Activated gamma-delta T cell (primary cell): ENCODE results near the gene SMAD2.
"Not testable (repeated sequence)": the region's sequence is repeated elsewhere in the genome, so short reads cannot be mapped to it uniquely, and the experiment has no call there.

Source experiments
- DNase-seq: peaks from one replicate; lab custom pipeline; 2025; lab: John Stamatoyannopoulos, UW
- total RNA-seq, 2 donors: gene quantifications; one replicate each; lab custom pipeline; 2026; lab: John Stamatoyannopoulos, UW

The SMAD2 gene
- total RNA-seq, result 202 to 262 reads per million in 2 donors

DNA sequence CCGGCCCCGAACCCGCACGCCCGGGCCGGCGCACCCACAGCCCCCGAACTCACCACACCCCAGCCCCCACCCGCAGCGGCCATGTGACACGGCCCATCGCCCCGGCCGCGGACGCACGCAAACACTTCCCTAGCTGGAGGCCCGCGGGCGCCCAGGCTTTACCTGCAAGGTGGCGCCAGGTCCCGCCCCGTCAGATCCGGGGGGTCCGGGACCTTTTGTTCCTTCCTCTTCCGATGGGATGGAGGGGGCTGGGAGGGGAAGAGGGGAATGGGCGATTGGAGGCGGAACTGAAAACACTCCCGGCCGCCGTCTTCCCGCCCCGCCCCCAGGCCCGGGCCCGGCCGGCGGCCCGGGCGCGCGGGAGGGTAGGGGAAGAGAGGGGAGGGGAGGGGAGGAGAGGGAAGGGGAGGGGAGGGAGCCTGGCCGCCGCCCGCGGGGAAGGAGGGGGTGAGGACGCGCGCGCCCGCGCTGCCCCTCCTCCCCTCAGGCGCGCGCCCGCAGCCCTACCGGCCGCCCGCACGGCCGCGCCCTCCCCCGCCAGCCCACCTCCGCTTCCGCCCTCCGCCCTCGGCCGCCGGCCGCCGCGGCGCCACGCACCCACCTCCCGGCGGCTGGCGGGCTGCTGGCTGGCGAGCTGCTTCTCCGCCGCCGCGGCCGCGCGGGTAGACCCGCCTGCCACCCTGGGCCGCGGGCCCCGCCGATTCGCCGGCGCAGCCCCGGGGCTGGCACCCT, at the start of gene SMAD2:
TSS of gene SMAD2 (minus strand) at position 461 of the 732 bp plus-strand sequence. CDS start 33,903 bp downstream, outside the sequence.
- peak; percentile 64 for DNase-seq

DNA sequence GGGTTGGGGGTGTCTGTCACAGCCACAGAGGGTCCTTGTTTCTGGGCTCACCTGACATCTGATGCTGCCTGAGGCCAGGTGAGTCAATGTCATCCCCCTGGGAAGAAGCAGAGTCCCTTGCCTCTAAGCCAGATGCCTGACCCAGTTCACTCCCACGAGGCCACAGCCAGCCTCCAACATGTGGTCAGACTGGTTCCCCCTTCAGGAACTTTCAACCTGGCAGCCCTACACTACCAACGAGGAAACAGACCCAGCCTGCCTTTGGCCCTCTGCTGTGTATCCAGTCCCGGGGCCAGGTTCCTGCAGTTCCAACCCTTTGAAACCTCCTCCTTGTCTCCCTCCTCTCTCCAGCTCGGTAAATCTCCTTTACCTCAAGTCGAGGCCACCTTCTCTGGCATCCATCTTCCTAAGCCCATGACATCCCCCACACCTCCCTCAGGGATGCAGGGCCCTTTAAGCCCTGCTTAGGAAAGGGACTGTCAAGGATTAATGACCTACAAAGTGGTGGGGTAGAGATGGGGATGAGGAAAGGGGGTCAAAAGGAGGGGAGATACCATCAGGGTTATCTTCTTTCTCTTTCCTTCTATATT, 49.2 kb upstream of the SMAD2 start:
- DNase-seq, result no peak

DNA sequence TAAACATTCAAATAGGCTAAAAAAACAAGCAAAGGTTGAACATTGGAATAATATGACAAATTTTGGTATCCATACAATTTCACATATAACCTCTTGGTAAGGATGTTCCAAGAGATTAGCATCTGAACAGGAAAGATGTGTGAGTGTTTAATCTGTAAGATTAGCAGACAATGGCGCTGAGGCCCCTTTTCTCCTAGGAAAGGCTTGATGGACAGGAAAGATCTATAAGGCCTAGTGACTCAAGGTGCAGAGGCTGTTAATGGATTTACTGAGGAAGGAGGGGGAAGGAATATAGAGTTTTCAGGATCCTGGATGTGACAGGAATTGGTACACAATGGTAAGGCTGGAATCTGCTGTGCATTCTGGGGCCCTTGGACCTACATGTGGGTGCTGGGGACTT, 48.1 kb upstream of the SMAD2 start:
- no peak for DNase-seq

DNA sequence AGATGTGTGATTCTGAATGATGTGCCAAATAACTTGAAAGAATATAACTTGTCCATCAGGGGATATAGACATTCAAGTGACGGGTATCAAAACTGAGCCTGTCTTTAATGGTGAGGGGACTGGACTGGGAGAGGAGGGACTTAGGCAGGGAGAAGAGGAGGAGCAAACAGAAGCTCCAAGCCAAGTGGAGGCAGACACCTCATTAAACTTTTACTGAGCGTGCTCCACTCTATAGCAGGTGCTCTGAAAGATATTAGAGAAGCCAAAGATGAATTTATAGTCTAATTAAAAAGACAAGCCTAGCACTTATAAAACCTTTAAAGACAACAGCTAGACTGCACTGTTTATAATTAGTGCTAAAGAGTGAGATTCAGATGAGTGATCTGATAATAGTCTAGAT, 47.7 kb upstream of the SMAD2 start:
- no peak for DNase-seq

DNA sequence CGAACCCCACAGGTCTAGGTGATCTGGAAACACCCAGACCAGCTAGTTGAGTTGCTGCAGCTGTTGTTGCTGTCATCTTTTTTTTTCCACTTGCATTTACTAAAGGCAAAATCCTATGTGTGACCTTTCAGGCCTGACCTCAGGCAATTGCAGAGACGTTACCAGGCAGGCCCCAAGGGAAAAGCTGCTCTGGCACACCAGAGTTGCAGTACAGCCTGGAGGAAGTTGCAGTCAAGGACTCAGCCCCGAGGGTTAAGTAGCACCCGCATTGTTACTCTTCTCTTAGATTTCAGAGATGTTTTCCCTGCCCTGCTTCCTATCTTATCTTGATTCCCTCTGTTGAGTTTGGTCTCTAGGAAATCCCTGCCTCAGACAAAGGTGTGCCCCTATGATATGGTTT, 45.2 kb upstream of the SMAD2 start:
- DNase-seq, result no peak

DNA sequence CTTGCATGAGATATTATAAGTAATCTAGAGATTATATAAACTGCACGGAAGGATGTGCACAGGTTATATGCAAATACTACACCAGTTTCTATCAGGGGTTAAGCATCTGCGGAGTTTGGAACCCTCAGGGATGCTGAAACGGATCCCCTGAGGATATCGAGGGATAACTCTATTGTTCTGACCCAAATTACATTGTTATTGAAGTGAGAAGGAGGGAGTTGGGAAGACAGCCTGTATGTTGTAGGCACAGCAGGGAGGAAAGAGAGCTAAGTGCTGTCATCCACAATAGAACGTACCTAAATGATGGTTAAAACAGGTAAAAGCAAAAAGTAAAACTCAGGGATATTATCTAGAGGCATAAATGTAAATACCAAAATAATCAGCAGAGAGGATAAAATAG, 44.6 kb upstream of the SMAD2 start:
- no peak for DNase-seq

DNA sequence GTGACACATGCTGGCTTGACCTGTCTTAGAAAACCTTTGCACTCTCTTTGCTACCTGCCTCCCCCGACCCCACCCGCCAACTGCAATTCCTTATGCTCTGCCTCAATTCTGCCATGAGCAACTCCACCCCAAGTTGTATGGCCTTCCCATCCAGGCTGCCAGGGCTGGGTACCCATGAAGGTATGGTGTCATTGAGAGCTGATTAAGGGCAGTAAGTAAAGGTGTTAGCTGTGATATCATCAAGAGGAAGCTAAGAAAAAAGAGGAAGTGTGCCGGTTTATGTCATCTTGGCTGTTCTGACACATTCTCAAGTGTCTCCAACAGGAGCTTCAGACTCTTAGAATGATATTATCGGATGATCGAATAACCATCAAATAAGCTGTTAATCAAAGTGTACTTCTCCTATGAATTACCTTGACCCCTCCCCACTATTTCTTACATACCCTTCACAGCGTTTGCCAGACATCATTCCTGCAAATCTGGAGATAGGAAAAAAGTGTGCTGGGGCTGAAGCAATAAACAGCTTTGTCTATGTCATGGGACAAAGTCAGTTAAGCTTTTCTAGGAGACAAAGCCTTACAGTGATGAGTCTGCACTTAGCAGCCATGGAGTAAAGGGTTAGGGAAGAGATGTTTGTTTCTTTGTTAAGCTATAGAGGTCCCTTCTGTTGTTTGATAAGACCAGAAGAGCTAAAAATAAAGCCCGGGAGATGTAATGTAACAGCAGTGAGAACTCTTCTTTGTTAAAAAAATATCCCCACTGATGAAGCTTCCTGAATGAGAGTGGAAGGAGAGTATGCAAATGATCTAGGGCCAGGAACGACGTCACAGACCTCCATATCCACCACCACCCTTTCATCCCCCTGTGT, 40.4 kb upstream of the SMAD2 start:
- DNase-seq, result no peak

DNA sequence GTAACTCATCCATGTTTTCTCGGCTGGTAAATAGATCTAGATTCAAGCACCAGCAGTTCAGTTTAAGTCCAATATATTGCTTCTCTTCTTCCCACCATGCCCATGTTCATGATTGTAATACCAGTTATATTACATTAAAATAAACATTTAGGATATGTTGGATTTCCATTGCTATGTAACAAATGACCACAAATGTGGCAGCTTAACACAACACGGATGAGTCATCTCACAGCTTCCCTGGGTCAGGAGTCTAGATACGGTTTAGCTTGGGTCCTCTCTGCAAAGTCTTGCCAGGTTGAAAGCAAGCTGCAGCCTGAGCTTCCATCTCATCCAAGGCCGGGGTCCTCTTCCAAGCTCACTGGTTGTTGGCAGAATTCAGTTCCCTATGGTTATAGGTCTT, 39.4 kb upstream of the SMAD2 start:
- DNase-seq, result no peak

DNA sequence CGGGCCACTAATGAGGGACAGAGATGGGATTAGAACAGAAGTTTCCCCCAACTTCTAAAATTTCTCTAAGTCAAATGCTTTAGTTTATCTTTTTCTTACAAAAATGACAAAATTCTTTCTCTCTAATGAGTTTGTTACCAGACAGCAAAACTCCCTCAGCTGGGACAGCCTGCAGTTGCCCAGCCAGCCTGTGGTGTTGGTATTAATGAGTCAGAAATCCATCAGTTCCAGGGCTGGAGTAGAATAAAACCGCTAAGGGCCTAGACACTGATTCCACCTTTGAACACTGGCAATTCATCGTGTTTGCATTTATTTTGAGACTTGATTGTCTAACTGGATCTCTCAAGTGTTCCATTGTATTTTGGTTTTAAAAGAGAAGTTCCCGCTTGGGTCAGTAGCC, 38.3 kb upstream of the SMAD2 start:
- DNase-seq, result no peak

DNA sequence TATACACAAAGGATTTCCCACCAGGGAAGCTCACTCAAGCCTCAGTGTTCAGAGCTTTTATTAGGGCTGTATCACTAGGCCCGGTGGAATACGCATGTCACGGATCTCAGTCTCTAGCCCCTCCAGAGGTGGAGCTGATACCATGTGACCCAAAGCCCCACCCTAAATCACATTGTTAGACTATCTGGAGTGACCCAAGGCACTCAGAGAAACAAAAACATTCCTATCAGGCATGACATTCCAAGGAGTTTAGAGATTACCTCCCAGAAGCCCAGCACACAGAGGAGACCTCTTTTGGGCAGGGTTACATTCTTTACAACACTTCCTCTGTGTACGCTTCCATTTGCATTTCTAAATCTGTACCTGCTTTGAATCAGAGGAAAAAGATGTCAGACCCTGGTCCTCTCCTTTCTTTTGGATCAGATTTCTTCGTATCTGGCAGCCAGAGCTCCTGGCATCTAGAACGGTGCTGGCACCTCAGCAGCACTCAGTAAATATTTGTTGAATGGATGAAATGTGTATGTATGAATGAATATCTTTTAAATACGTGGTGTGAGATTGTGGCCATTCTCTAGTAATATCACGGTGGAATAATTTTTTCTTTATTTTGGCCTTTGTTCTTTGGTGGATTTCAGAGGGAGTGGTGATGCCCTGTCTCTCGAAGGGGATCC, 37.7 kb upstream of the SMAD2 start:
- no peak for DNase-seq

DNA sequence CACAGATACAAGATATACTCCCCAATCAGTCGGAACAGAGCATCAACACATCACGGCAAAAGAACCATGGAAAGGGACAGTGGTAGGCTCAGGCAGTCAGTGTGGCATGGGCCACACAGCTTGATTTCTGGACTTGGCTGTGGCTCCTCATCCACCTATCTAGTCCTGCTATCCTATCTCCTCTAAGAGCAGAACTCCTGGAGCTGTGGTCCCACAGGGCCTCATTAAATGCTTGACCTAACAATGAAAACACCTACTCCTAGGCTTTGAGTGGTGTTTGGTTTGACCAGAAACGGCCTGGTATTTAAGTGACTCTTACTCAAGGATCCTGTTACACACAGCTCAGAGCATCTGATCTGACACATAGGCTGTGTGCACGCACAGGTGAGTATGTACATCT, 33.6 kb upstream of the SMAD2 start:
- no peak for DNase-seq

DNA sequence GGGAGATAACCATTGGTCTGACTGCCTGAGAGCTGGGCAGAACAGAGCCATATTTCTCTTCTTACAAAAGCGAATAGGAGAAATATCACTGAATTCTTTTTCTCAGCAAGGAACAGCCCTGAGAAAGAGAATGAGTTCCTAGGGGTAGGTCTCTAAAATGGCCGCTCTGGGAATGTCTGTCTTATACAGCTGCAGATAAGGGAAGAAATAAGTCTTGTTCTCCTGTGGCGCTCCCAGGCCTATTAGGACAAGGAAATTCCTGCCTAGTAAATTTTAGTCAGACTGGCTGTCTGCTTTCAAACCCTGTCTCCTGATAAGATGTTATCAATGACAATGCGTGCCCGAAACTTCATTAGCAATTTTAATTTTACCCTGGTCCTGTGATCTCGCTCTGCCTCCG, 30.5 kb upstream of the SMAD2 start:
- not testable (repeated sequence) for DNase-seq

DNA sequence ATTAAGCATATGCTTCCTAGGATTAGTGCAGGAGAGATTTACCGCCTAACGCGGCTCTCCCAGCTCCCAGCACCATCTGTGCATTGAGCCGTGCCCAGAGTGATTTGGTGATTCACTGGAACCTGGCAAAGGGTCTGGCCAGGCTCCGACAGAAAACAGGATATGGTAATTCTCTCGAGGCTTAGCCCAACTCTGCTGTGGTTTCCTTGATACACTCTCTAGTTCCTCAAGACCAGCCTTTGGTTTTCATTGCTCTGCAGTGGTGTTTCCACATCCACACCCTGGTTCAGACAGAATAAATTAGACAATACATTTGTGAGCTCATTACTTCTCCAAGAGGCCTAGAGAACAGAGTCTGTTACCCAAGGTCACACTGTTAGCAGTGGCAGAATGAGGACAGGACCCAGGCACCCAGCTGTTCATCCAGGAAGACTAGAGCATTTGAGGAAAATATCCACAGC, 23.0 kb upstream of the SMAD2 start:
- no peak for DNase-seq

DNA sequence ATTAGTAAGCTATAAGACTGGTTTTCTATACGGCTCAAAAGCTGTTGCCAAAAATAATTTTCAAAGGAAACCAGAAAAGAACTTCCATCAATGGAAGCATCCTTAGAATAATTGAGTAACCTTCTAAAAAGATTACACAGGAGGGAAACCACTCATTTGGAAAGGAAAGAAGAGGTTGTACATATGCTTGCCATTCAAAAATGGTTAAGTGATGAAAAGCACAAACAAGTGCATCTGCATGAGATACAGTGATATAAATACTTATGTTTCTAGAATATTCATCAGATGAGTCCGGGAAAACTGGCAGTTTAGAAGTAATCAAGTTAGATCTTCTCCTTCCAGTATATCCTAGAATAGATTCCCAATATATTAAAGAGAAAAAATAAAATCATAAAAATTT, 20.1 kb upstream of the SMAD2 start:
- DNase-seq, result no peak

DNA sequence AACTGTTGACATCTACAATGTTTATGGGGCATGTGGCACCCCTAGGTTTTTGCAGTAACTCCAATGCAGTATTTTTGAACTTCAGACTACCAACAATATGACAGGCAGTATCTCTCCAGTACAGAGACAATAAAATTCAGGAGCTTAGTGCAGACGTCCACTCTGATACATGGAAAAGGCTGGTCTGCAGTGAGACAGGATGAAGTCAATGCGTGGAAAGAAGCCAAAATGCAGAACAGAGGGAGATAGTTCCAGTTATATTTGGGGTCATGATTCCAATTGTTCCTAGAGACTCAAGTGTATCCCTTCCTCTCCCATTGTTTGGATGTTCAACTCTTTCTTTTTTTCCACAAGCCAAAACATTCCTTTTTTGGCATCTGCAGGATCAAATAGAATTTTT, 18.7 kb upstream of the SMAD2 start:
- DNase-seq, result no peak

DNA sequence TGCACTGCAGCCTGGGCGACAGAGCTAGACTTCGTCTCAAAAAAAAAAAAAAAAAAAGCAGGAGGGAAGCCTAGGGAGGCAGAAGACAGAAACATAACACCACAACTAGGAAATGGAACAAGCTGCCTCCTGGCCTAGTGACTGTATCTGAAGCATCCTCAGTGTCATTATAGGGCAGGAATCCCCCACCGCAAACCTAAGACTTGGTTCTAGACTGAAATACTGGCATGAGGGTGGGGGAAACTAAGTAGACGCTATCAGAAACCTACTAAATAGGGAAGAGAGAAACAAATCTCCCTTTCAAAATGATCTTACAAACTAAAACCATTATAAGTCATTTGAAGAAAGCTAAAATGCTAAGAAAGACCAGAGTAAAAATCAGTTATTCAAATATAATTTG, 16.4 kb upstream of the SMAD2 start:
- DNase-seq, result no peak

DNA sequence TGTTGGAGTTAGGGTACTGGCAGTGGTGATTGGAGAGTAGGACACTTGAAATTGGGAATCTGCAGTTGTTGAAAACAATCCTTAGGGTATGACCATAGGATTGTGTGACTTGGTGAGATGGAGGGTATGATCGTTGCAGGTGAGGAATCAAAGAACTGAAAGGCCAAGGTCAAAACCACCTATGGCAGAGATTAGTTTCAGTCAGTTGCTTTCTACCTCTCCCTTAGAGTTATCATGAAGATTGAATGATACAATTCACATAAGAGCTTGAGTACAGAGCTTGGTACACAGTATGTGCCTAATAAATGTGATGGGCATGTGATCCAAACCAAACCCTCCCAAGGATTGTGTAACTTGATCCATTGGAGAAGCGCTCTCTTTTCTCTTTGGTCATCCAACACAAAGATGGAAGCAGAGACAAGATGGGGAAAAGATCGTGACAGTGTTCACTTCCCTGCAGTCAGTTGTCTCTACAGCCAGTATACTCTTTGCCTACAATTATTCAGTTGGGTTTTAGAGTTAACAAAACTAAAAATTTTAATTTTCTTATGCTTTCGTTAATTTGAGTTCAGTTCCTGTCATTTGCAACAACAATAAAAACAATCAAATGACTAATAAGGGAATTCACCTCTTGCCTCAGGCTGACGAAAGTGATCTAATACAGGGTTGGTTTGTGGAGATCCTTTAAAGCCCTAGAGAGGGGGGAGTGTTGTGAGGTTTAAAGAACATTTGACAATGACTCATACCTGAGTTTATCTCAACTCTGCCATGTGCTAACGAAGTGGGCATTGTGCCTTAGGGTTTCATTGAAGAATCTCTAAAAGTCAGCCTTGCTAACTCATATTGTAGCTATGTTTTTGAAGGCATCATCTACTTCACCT, 14.8 kb upstream of the SMAD2 start:
- no peak for DNase-seq

DNA sequence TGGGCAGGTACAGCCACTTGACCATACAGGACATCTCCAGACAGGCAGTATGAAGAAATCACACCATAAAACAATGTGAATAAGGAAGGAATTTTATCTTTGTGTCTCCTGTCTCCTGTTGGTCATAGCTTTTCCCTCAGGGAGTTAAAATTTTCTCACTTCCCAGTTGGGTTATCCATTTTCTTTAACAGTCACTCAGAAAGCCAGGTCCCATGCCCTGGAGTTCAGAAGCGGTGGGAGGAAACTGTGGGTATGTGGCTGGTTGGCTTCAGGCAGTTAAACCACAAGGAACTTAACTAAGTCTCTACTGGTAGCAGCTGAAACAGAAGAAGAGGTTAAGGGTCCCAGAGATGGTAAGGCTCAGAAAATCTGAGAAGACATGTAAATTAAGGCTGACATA, 6.5 kb upstream of the SMAD2 start:
- DNase-seq, result no peak

DNA sequence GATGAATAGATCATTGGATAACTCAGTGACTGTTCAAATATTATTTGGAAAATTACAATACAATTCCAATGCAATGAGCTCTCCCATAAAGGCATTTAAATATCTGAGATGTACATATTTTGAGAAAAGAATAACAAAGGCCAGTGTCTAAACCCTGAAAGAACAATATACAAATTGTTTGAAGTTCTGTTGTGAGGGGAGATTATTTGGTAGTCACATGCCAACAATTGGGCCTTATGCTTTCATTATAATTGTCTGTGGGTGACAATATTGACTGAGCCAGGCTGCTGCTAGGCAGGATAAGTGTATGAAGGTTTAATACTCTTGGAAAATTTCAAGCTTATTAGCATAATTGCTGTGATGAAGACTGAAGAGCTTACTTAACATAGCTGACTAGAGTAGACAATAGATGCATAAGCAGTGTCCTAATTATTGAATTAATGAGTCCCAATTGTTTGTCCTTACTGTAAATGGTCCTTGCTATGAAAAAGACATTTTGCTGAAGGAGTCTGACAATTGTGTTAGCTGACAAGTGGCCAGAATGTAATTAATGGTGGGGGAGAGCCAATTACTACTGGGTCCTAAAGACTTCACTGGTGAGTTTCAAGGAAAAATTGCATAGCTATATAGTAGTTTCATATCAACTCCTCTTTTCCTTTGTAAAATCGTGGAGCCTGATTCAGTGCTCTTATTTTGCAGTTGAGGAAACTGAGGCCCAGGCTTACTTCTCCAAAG, 5.0 kb upstream of the SMAD2 start:
- no peak for DNase-seq

DNA sequence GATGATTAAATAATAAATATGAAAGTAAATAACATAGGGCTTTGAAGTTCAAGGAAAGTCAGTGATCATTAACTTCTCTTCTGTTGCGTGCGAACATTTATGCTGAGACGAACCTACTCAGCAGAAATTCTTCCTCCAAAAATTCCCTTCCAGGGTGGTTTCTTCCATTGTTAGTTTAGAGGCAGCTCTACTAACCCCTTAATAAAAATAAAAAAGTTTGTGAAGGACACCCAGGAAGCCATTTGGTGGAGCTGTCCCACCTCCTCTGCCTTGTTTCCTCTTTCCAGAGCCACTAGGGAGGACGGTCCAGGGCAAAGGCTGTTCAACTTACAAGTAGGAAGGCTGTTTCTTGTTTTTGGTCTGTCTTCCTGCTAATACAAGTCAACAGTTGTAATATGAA, 2.1 kb upstream of the SMAD2 start:
- no peak for DNase-seq

DNA sequence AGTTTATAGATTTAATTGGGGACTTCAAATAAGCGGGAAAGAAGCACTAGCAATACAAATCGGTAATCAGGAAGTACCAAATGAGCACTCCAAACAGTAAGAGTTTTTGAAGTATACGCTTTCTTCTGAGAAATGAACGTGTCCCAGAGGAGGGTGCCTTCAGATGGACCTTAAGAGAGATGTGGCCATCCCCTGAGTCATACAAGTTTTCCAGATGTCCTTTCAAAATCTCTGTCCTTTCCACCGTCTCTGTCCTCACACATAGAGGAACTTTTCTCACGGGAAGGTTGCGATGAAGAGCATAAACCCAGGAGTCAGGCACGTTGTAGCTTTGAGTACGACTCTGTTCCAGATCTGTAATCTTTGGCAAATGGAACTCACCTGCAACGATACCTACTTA, 1.7 kb upstream of the SMAD2 start:
- DNase-seq, result no peak
